AML-193 (cell line): Measurements from ENCODE around the gene FICD.
"Not testable (repeated sequence)": the region's sequence is repeated elsewhere in the genome, so short reads cannot be mapped to it uniquely, and the experiment has no call there.

Experiments
- DNase-seq, 2 experiments: peaks; one replicate each; lab custom pipeline; 2025; lab: John Stamatoyannopoulos, UW

FICD gene

DNA sequence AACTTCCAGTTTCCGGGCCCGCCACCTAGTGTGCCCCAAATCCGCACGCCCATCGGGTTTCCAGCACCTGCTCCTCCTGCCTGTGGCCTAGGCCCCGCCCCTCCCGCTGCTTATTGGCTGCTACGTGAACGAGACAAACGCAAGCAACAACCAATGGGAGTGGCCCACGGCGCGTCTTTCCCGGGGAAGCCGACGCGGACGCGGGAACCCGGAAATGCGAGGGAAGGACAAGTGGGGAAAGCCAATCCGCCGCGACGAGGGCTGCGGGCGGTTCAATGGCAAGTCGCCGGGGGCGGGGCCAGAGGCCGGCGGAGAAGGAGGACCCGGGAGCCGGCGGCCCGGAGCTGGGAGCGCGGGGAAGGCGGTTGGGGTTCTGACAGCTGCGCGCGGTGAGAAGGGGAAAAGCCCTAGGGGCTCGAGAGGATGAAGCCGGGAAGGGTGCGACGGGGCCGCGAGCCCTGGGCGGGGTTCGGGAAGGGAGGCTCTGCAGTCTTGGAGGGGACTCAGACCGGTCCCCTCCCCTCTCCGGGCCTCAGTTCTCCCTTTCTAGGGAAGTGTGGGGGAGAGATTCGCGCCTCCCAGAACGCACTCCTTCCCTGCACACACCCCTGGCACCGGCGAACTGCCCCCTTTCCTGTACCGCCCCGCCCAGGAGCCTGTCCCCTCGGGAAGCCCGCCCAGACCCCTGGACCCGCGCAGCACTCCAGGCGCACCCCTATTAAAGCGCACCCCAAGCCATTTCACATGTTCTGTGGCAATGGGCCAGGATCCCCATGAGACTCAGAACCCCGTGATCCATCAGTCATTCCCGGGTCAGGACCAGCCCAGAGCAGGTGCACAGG is at the start of gene FICD:
TSS of gene FICD (plus strand) at position 305 of the 842 bp plus-strand sequence. CDS start 1,696 bp downstream, outside the sequence.
- peak; percentile 95 to 96 for DNase-seq

DNA sequence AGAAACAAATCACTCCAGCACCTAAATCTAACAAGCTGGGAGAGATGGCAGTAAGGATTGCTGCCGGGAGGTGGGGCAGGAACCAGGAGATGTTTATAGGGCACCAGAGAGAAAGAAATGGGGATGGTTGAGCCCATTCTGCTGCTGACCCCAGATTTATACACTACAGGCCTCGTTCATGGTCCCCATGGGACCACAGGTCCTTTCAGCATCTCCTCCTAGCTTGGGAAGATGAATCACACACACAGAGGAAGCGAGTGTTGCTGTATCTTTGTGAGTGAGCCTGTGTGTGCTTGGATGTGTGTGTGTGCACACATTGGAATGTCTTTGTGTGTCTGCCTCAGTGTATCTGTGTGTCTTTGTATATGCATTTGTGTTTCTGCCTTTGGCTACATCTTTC is 49.7 kb upstream of the FICD start:
- no peak for DNase-seq

DNA sequence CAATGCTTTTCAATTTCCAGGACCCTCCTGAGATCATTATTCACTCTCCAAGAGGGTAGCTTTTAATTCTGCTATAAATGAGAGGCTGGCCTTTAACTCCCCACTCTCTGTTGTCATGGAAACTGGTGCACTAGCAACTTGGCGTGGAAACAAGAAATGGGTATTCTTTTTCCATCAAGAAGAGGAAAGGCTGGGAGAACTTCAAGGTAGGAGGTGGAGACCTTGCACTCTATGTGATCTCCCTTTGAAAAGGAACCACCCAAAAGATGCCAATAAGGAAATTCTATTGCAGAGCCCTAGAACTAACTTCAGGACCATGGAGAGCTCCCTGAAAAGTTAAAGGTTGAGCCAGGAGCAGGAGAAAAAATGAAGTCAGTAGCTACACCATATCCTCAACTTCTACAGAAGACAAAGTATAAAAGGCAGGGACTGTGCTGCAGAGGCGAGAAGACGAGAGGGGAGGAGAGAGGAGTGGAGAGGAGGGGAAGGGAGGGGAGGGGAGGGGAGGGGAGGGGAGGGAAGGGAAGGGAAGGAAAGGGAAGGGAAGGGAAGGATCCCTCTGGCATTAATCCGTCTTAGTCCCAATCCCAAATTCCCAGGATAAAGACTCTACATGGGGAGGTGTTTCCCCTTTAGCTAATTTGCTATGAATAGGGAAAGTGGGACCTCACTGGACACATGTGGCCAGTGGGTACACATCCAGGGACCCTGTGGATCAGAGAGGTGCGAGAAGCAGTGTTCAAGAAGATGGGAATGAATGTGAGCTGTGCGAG is 46.7 kb upstream of the FICD start:
- DNase-seq, result peak in 1 of 2 experiments; percentile 3

DNA sequence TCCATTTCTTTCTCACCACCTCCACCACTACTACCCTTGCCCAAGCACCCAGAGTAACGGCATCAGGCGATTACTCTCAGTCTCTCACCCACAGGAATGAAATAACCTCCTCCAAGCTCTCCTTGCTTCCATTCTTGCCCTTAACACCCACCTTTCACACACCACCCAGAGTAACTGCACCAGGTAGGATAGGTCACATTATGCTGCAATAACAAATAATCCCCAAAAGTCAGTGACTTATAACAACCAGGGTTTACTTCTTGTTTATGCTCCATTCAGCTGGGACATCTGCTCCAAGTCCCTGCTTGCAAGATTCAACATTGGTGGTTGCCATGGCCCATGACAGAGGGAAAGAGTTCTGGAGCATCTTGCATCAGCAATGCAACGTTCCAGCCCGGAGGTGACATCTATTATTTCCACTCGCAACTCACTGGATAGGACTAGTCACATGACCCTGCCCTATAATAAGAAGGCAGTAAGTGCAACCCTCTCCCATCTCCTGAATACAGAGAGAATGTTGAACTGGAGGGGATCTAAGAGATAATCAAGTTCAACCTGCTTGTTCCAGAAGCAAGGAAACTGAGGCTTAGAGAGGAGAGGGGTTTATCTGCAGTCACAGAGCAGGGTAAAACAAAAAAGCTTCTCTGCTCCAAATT is 41.5 kb upstream of the FICD start:
- DNase-seq, result no peak

DNA sequence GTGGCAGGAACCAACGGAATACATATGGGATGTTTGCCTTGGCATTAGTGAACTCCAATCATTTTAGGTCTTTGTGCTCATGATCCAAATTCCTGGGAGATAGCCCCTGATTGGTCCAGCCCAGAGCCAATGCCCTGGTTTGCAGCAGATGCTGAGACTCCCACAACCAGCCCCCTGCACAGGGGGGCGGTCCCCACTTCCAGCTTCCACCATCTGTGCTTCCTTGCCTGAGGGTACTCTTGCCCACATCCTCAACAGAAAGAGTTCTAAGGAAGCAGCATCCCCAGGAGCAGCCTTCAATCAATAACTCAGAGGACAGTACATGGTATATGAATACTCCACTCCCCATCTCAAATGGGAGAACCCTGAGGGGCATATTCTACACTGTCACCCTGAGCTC is 39.7 kb upstream of the FICD start:
- DNase-seq, result no peak

DNA sequence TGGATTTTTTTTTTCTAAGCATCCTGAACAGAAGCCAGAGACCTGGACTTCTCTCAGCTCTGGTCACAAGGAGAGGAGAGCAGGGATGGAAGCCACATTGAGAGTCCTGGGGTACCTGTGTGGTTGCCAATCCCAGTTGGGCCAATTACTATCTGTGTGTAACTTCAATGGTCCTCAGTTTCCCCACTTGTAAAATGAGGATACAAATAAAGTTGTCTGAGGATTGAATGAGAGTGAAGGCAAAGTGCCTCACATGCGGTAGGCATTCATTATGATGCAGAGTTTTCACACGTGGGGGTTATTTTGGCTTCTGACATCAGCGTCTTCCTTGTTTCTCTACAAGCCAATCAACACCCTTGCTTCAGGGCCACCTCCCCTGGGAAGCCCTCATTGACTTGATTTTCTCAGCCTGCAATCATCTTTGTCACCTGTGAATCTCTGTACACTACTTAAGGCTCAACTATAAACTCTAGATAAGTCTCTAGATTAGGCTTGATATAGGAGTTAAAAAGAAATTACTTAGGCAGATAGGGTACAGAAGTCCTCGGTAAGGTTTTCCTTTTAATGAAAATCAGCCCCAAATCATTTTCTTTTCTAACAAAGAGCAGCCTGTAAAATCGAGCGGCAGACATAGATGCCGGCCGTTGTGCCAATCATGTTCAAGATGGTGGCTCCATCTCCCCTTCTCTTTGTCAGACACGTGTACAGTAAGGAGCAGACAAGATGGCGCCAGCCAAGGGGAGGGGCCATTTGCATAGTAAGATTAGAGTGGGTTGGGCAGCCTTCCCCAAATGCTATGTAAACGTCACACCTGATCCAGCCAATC is 37.8 kb upstream of the FICD start:
- DNase-seq, result no peak

DNA sequence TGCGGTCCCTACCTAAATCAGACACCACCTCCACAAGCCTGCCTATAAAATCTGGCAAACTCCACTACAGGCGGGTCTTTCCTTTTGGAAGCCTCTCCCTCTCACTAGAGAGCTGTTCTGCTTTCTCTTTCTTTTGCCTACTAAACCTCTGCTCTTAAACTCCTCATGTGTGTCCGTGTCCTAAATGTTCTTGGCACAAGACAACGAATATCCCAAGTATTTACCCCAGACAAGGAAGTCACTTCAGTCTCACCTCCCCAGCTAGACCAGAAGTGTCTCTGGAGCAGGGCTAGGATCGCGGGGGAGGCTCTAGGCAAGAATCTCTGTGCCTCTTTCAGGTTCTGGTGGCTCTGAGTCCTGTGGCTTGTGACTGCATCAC is 37.2 kb upstream of the FICD start:
- no peak for DNase-seq

DNA sequence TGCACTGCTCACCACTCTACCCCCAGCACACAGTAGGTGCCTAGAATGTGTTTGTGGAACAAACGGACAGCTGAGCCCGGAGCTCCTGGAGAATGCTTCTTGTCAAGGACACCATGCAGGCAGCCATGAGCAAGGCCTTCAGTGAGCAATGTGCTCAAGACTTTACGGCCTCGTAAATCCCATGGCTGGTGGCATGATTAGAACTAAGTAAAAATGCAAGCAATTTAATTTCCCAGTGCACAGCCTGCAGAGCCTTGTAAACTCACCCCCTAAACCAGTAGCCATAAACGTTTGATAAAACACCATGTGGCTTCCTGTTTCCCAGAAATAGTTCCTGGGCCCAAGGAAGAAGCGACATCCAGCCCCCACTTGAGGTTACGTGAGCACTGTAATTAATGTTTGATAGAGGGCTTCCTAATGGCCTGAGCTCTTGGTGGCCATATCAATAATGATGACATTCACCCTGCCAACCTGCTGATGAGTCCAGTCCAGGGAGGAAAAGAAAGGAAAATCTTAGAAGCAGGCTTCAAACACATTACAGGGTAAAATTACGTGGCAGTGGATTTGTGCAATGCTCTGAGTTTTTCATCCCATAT is 36.4 kb upstream of the FICD start:
- no peak for DNase-seq

DNA sequence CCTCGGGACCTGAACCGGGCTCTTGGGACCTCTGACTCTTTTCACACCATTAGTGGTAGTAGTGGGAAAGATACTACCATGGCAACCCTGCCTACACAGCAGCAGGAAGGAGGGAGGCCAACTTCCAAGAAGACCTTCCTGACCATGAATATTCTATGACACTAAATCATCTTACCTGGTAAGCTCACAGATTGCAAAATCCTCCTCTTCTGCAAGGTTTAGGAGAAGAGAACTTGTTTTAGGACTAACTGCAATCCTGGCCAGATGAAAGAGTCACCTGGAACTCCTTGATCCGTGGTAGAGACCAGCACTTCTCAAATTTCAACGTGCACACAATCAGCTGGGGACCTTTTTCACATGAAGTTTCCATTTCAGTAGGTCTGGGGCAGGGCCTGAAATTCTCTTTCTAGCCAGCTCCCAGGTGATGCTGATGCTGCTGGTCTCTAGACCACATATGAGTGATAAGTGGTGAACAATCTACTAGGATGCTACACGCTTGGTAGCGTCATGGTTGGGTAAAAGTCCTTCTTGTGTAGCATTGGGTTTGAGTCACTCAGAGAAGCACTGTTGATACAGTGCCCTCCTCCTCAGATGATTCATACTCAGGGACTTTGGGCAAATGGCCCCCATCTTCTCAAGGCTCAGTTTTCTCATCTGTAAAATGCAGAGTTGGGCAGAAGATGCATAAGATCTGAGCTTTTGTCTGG is 35.6 kb upstream of the FICD start:
- no peak for DNase-seq

DNA sequence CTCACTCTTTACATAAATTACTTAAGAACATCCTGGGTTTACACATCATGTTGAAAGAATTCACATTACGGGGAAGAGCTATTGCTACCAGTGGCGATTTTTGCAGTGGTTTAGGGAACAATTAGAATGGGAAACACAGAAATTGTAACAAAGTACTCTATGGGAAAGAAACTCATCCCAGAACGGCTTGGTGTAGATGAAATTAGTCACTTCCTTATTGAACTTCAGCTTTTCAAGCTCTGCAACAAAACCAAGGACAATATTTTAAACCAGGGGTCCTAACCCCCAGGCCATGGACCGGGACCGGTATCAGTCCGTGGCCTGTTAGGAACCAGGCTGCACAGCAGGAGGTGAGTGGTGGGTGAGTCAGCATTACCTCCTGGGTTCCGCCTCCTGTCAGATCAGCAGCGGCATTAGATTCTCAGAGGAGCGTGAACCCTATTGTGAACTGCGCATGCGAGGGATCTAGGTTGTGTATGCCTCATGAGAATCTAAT is 32.3 kb upstream of the FICD start:
- DNase-seq, result no peak

DNA sequence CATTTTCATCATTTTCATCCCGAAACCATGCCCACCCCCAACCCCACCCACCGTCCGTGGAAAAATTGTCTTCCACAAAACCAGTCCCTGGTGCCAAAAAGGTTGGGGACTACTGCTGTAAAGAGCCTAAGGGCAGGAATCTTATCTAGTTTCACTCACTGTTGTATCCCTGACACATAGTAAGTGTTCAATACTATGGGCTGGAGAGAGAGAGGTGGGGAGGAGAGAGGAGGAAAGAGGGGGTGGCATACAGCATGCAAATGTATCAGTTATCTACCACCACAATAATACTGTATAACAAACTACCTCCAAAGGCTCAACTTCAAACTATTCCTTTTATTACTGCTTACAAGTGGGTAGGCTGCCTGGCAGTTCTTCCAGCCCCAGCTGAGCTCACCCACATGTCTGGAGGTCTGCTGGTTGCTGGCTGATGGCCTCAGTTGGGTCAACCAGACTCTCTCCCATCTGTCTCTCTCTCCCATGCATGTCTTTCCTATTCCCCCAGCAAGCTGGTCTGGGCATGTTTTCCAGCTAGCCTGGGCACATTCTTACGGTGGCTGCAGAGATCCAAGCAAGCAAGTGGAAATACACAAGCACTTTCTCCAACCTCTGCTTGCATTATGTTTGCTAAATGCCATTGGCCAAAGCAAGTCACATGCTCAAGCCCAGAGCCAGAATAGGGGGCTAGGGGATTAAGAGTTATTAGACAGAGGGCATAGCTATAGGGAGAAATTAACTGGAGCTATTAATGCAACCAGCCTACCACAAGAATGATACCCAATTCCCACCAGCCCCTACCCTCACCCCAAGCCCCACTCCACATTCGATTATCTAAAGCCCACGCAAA is 31.6 kb upstream of the FICD start:
- no peak for DNase-seq

DNA sequence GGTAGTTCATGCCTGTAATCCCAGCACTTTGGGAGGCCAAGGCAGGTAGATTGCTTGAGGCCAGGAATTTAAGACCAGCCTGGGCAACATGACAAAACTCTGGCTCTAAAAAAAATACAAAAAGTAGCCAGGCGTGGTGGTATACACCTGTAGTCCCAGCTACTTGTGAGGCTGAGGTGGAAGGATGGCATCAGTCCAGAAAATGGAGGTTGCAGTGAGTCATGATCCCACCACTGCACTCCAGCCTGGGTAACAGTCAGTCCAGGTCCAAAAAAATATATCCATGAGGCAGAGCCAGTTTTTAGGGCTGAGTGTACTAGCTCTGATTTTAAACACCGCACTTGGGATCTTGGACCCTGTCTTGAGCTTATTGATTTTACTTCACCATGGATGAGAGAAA is 30.6 kb upstream of the FICD start:
- DNase-seq, result no peak

DNA sequence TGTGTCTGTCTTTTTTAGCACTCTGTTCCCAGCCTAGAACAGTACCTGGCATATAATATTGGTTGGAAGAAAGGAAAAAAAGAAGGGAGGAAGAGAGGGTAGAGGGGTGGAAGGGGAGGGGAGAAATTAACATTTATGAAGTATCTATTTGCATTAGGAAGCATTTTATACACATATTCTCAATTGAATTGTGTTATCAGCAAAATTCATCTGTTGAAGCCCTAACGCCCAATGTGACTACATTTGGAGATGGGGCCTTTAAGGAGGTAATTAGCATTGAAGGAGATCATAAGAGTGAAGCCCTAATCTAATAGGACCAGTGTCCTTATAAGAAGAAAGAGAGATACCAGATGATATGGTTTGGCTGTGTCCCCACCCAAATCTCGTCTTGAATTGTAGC is 30.2 kb upstream of the FICD start:
- DNase-seq, result no peak

DNA sequence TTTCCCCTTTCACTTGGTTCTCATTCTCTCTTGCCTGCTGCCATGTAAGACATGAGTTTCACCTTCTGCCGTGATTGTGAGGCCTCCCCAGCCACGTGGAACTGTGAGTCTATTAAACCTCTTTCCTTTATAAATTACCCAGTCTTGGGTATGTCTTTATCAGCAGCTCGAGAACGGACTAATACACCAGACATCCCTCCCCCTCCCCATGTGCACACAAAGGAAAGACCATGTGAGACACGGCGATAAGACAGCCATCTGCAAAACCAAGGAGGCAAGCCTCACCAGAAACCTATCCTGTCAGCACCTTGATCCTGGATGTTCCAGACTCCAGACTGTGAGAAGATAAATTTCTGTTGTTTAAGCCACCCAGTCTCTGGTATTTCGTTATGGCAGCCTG is 29.7 kb upstream of the FICD start:
- DNase-seq, result not testable (repeated sequence)

DNA sequence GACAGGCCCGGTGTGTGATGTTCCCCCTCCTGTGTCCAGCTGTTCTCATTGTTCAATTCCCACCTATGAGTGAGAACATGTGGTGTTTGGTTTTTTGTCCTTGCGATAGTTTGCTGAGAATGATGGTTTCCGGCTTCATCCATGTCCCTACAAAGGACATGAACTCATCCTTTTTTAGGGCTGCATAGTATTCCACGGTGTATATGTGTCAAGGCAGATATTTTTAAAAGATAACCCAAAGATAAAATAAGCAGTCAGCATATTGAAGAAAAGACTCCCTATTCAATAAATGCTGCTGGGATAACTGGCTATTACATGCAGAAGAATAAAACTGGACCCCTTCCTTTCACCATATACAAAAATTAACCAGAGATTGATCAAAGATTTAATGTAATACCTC is 28.0 kb upstream of the FICD start:
- DNase-seq, result not testable (repeated sequence)

DNA sequence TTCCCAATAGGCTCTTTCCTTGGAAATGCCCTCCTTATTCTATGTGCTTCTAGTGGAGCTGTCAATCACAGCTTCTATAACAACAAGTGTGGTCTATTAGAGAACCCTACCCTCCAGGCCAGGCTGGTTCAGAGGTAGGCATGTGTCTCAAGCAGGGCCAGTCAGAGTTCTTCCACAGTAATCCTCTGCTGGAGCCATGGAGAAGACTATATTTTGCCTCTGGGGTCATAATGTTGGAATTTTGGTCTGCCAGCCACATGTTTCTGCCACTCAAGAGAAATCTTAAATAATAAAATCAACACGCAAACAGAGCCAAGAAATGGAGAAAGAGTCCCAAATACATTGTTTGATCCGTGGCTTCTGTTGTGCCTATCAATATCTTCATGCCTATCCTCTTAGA is 23.8 kb upstream of the FICD start:
- DNase-seq, result no peak

DNA sequence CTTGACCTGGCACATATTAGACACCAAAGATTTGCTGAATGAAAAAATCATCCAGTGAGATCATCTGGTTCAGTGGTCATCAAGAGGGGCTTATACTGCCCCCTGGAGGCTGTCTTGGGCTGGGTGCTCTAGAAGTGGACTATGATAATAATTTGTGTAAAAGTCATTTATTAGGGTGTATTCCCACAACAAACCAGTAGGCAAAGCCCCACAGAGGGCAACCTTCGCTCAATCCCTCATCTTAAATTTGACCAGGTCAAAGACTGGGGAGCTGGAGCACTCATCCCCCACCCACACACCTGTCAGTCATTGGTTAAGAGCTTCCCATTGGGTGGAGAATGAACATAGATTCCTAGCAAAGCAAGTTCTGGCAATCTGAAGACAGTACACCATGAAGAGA is 20.0 kb upstream of the FICD start:
- DNase-seq, result peak; percentile 20 to 40

DNA sequence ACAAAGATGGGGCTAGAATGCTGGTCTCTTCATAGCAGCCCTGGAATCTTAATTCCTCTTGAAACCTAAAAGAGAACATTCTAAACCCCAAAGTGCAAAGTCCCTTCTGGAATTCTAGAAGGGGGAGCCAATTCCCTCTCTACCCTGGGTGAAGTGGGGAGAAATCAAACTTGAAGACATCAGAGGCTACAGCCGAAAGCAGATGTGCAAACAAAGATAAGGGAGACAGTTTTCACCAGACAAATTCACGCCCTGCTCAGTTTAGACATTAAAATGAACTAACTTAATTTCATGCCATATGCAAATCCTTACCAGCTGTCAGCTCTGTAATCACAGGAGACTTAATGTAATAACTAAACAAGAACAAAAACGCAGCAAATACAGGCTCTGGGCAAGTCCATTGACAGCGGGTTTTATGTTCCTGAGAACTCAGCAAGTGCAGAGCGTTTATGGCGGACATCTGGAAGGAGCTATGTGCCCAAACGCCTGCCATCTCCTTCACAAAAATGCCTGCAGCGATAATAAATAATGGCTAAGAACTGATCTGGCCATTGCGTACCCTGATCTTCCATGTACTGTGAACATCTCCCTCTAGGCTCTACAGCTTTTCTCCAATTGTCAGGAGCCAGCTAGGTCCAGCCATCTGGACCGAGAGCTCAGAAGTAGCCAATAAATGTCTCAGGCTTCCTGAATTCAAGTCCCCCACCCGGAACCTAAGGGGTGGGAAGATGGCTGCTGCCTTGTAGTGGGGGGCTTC is 19.1 kb upstream of the FICD start:
- no peak for DNase-seq

DNA sequence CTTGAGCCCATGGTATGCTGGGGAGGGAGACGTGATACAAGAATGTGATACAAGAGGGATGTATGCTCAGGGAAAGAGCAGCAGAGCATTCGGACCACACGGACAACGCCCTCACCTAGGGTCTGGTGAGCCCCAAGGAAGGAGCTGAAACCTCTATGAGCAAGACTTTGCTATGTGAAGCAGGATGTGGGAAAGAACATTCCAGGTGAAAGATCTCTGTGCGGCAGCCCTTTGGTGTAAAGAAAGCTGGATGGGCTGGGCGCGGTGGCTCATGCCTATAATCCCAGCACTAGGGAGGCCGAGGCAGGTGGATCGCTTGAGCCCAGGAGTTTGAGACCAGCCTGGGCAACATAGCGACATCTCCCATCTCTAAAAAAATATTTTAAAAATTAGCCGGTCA is 16.9 kb upstream of the FICD start:
- DNase-seq, result no peak
